Activated naive CD4-positive, alpha-beta T cell treated with anti-CD3 and anti-CD28 coated beads, Interleukin-2, amount 50 U/mL, for 72 hours (primary cell): Measurements from ENCODE around the gene TRIM27. TPM values are rescaled to one million over a fixed set of nuclear protein-coding genes. Genes with fewer than 3 reads are reported as not detected.
"Not testable (repeated sequence)": the region's sequence is repeated elsewhere in the genome, so short reads cannot be mapped to it uniquely, and the experiment has no call there.

Source experiments
- ATAC-seq, 2 donors: fragments of 150-1000 bp; cut with Tn5 transposase; 2 replicates each; pipeline ENCODE4 v1.10.0; 2021; ENCODE audit warnings: mild to moderate bottlenecking in 2 of 2, moderate library complexity in 2 of 2
- DNase-seq, 2 donors: peaks; one replicate each; pipeline ENCODE4 v3.0.0; 2021 to 2022; ENCODE audit warnings: low spot score in 2 of 2
- H3K27ac Mint-ChIP-seq, 2 donors: one replicate each; pipeline ENCODE4 v1.8.0; 2022; ENCODE audit warnings: mild to moderate bottlenecking in 2 of 2, mixed read lengths in 2 of 2
- H3K36me3 Mint-ChIP-seq, 2 donors: one replicate each; pipeline ENCODE4 v1.8.0; 2022; ENCODE audit warnings: mixed read lengths in 2 of 2
- H3K9me3 Mint-ChIP-seq, 2 donors: one replicate each; pipeline ENCODE4 v1.8.0; 2022; ENCODE audit warnings: mixed read lengths in 2 of 2
- total RNA-seq, 2 donors: library from RNA; stranded (reverse); gene quantifications; one replicate each; pipeline ENCODE4 v1.2.3, GENCODE V29; 2022

Gene TRIM27
- total RNA-seq, 2 donors from 2014 or later, result 34.3 to 45.4 TPM

GRCh38 chr6:28880894-28881780, 42.6 kb downstream of the TRIM27 start:
- ATAC-seq, result no peak
- peaks cover 7 to 8% of the 10 kb centered on the region in 2 donors for H3K36me3 Mint-ChIP-seq

GRCh38 chr6:28880519-28880893, 43.3 kb downstream of the TRIM27 start:
- Mint-ChIP-seq H3K27ac (peak overlapping the region; percentile 93 to 99), H3K9me3 (peaks cover 8 to 9% of the 10 kb centered on the region in 2 donors), H3K36me3 (peaks cover 7 to 8% of the 10 kb centered on the region in 2 donors)

More at GRCh38 chr6:28880894-28881780, 42.6 kb downstream of the TRIM27 start:
- DNase-seq, result peak in 1 of 2 donors; percentile 74
- H3K27ac Mint-ChIP-seq, result peak overlapping the region; percentile 93 to 99
- peaks cover 9% of the 10 kb centered on the region in 2 donors for H3K9me3 Mint-ChIP-seq

DNA sequence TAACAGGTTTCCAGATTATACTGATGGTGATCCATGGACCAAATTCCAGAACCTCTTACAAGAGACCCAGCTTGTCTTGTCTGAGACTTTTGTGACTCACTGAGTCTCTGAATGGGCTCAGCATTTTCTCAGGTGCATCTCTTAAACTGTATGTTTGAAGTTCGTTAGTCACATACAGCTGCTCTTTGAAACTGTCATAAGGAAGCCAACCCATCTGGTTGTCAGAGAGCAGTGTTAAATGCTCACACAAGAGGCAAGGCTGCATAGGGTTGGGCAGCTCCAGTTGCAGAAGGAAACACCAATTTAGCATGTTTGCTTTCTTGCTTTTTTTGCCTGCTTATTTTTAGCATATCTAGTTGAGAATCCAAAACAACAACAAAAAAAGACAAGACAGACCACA, 47.1 kb downstream of the TRIM27 start:
- peak; percentile 52 to 75 for ATAC-seq
- no peak for DNase-seq
- peaks cover 7 to 8% of the 10 kb centered on the region in 2 donors for H3K36me3 Mint-ChIP-seq
- no peak overlapping the region for H3K27ac Mint-ChIP-seq
- H3K9me3 Mint-ChIP-seq, result peaks cover 0 to 9% of the 10 kb centered on the region in 2 donors

More at GRCh38 chr6:28880519-28880893, 43.3 kb downstream of the TRIM27 start:
- no peak for DNase-seq
- no peak for ATAC-seq

DNA sequence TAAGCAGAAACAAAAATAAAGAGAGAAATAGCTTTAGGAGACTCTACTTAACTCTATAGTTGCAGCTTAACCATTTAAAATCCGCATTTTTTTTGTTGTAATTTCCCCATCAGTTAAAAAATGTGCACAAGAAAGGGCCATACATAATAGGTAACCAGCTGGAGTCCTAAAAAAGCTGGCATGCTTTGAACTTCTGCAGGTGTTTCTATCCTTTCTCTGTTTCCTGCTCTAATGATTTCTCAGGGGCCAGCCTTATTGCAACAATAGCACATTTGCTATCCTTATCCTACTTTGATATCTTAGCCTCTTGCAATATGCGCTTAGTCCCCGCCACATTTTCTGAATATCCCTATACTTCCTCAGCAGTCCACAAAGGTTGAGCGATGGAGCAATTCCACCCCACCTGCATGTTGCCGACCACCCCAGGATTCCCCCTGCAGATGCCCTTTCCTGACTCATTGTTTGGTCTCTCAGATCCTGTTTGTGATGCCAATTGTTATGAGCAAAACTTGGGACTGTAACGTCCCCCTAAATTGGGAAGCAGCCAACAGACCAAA, 48.5 kb downstream of the TRIM27 start:
- ATAC-seq, result no peak
- Mint-ChIP-seq H3K27ac (no peak overlapping the region), H3K9me3 (no peaks in the 10 kb centered on the region), H3K36me3 (no peaks in the 10 kb centered on the region)
- DNase-seq, result no peak

DNA sequence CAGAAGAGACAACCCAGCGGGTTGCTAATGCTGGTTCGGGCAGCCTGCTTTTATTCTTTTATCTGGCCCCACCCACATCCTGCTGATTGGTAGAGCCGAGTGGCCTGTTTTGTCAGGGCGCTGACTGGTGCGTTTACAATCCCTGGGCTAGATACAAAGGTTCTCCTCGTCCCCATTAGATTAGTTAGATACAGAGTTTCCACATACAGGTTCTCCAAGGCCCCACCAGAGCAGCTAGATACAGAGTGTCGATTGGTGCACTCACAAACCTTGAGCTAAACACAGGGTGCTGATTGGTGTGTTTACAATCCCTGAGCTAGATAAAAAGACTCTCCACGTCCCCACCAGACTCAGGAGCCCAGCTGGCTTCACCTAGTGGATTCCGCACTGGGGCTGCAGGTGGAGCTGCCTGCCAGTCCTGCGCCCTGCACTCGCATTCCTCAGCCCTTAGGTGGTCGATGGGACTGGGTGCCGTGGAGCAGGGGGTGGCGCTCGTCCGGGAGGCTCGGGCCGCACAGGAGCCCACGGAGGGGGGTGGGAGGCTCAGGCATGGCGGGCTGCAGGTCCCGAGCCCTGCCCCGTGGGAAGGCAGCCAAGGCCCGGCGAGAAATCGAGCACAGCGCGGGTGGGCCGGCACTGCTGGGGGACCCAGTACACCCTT, 51.5 kb downstream of the TRIM27 start:
- DNase-seq, H3K9me3 Mint-ChIP-seq, H3K36me3 Mint-ChIP-seq, H3K27ac Mint-ChIP-seq, ATAC-seq: not testable (repeated sequence)

- Mint-ChIP-seq H3K9me3 (no peaks in the 10 kb centered on the region), H3K27ac (no peak overlapping the region), H3K36me3 (no peaks in the 10 kb centered on the region)
- ATAC-seq (no peak), DNase-seq (no peak)
These were observed 52.2 kb downstream of the TRIM27 start for GRCh38 chr6:28871335-28872156.

GRCh38 chr6:28868873-28869272, 54.9 kb downstream of the TRIM27 start:
- peaks cover 9 to 10% of the 10 kb centered on the region in 2 donors for H3K36me3 Mint-ChIP-seq
- no peak overlapping the region for H3K27ac Mint-ChIP-seq
- no peak for DNase-seq
- ATAC-seq, result no peak
- peaks cover 5 to 7% of the 10 kb centered on the region in 2 donors for H3K9me3 Mint-ChIP-seq

DNA sequence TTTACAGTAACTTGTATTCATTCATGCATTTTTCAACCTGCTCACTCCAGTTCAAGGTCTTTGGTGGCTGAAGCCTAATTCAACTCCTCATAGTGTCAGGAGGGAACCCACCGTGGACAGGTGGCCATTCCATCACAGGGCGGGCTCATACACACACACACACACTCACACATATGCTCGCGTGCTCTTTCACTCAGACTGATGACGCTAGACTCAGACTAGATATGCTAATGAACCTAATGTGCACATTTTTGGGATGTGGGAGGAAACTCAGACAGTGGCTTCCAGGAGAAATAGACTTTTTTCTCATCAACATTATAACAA, 56.7 kb downstream of the TRIM27 start:
- H3K36me3 Mint-ChIP-seq, result peaks cover 16 to 19% of the 10 kb centered on the region in 2 donors
- peak overlapping the region; percentile 50 to 81 for H3K27ac Mint-ChIP-seq
- peak in 1 of 2 donors; percentile 49 for ATAC-seq
- peaks cover 5 to 10% of the 10 kb centered on the region in 2 donors for H3K9me3 Mint-ChIP-seq
- no peak for DNase-seq

DNA sequence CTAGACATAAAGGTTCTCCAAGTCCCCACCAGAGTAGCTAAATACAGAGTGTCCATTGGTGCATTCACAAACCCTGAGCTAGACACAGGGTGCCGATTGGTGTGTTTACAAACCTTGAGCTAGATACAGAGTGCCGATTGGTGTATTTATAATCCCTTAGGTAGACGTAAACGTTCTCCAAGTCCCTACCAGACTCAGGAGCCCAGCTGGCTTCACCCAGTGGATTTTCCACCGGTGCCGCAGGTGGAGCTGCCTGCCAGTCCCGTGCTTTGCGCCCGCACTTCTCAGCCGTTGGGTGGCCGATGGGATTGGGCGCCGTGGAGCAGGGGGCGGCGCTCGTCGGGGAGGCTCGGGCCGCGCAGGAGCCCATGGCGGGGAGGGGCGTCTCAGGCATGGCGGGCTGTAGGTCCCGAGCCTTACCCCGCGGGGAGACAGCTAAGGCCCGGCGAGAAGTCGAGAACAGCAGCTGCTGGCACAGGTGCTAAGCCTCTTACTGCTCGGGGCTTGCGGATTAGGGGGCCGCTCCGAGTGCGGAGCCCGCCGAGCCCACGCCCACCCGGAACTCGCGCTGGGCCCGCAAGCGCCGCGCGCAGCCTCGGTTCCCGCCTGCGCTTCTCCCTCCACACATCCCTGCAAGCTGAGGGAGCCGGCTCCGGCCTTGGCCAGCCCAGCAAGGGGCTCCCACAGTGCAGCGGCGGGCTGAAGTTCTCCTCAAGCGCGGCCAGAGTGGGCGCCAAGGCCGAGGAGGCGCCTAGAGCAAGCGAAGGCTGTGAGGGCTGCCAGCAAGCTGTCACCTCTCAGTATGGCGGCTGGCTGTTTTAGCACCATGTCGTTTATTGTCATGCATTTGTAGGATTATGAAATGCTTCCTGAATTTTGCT, 57.3 kb downstream of the TRIM27 start:
- Mint-ChIP-seq H3K9me3 (peaks cover 5 to 10% of the 10 kb centered on the region in 2 donors), H3K27ac (peak overlapping the region; percentile 50 to 81), H3K36me3 (peaks cover 16 to 19% of the 10 kb centered on the region in 2 donors)
- ATAC-seq (peak; percentile 61 to 62), DNase-seq (peak; percentile 71 to 80)

GRCh38 chr6:28865401-28866204, 58.2 kb downstream of the TRIM27 start:
- Mint-ChIP-seq H3K36me3 (peaks cover 16 to 19% of the 10 kb centered on the region in 2 donors), H3K27ac (peak overlapping the region; percentile 81 to 83), H3K9me3 (peaks cover 5 to 10% of the 10 kb centered on the region in 2 donors)
- DNase-seq, result peak; percentile 54 to 75
- ATAC-seq, result peak; percentile 8 to 17

DNA sequence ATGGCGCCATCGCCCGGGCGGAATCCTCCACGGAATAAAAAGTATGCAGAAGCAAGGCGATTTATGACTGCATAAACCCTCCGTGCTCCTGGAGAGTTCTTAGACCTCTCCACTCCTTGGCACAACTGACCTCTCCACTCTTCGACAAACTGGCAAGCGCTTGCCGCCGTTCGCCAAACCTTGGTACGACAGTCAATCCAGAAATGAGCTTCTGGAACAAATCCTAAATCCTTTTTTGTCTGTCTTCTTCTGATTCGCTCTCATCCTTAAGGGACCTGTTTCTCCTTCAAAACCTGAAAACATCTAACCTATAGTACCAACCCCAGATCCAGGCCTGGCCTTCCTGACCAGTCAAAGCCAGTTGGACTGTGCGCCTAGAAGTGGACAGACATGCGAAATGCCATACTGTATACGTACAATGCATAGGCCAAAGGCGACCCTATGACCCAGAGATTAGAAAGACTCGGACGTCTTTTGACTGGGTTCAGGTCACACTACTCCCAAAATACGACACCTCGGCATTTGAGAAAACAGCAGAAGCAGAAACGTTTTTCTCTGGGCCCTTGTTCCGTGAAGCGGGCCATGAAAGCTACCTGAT, 59.4 kb downstream of the TRIM27 start:
- ATAC-seq, result no peak
- Mint-ChIP-seq H3K36me3 (peaks cover 16 to 19% of the 10 kb centered on the region in 2 donors), H3K9me3 (peaks cover 5 to 10% of the 10 kb centered on the region in 2 donors), H3K27ac (peak overlapping the region; percentile 97 to 100)
- no peak for DNase-seq

DNA sequence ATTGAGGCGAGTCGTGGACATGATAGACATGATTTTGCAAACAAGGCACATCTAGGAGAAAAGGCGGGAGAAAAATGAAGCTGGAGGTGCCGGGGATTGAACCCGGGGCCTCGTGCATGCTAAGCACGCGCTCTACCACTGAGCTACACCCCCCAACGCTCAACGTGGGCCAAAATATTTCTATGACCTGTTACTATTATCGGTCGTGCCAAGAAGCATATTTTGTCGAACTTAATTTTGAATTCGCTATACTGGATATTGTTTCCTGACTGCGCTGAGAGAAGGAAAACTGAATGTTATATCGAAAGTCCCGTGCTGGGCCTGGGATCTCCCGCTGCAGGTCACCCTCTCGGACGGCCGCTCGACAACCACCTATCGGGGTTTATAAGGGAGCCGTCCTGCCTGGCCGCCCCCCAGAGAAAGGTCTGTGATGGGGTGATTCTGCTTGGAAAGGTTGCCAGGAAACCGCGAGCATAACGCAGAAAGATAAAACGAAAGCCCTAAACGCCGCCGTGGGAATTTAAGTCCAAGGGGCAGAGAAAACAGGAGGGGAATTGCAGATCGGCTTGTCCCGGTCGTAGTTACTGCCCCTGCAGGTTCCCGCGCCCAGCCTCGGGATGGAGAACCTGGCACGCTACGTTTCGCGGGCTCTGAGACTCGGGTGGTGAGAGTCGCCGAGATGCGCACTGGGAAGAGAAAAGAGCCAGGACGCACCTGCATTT, 60.0 kb downstream of the TRIM27 start:
- Mint-ChIP-seq H3K27ac (peak overlapping the region; percentile 97 to 100), H3K36me3 (peaks cover 16 to 19% of the 10 kb centered on the region in 2 donors), H3K9me3 (peaks cover 5 to 10% of the 10 kb centered on the region in 2 donors)
- ATAC-seq (peak; percentile 60 to 74), DNase-seq (peak; percentile 81 to 90)

DNA sequence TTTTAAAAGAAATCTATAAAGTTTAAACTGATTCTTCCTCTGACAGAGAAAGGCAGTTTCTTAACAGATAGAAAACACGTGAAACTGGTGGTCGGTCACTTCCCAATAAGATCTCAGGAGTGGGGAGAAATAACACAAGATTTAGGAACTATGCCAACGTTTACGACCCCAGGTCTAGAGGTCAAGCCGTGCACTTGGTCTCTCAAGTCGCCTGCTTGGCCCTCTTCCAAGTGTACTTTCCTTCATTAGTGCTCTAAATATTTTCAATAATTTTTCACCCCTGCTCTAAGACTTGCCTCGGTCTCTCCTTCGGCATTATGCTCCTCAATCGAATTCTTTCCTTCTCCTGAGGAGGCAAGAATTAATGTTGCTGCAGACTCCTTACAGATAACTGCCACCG, 61.7 kb downstream of the TRIM27 start:
- H3K36me3 Mint-ChIP-seq, result peaks cover 16 to 19% of the 10 kb centered on the region in 2 donors
- DNase-seq, result no peak
- H3K9me3 Mint-ChIP-seq, result peaks cover 5 to 10% of the 10 kb centered on the region in 2 donors
- H3K27ac Mint-ChIP-seq, result peak overlapping the region in 1 of 2 donors; percentile 97
- ATAC-seq, result no peak

GRCh38 chr6:28861339-28861738, 62.4 kb downstream of the TRIM27 start:
- H3K9me3 Mint-ChIP-seq, result peaks cover 5 to 10% of the 10 kb centered on the region in 2 donors
- ATAC-seq (no peak), DNase-seq (no peak)
- H3K36me3 Mint-ChIP-seq, result peaks cover 19 to 22% of the 10 kb centered on the region in 2 donors
- no peak overlapping the region for H3K27ac Mint-ChIP-seq
